GM18909 (cell line): ENCODE data around the gene GPC6.

Experiments
- ATAC-seq: cut with Tn5 transposase; IDR thresholded peaks from one replicate; pipeline ENCODE4 v1.9.1; 2021; ENCODE audit warnings: mild to moderate bottlenecking; ENCODE audit not compliant: unreplicated experiment, poor library complexity

The GPC6 gene

GRCh38 chr13:93862259-93862658, 635.7 kb downstream of the GPC6 start:
- no peak for ATAC-seq

DNA sequence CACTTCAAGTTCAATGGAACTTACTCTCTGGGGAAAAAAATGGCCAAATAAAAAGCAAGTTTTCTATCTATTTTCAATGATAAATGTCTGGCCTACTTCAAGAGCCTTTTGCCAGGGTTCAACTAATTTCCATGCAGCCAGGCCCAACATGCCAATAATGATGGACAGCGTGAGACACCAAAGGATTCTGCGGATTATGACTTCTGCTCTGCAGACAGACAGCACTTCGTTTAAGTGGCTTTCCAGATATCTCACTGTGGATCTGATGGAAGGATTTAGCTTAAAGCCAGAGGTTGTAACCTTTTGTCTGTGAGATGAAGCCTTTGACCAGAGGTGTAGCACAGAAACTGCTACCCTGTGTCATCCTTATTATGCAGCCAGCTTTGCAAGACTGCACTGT, 638.6 kb downstream of the GPC6 start:
- no peak for ATAC-seq

- no peak for ATAC-seq
Measured at GRCh38 chr13:93867481-93867880, 640.9 kb downstream of the GPC6 start.

DNA sequence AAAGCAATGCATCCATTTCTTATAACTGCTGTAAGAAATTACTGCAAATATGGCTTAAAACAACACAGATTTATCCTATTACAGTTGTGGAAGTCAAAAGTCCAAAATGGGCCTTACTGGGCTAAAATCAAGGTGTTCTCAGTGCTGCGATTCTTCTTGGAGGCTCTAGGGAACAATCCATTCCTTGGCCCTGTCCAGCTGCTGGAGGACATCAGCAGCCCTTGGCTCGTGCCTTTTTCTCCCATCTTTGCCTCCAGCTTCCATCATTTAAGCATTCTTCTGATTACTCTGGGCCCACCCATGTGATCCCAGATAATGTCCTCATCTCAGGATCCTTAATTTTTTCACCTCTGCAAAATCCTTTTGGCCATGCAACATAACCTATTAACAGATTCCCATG, 645.8 kb downstream of the GPC6 start:
- no peak for ATAC-seq

DNA sequence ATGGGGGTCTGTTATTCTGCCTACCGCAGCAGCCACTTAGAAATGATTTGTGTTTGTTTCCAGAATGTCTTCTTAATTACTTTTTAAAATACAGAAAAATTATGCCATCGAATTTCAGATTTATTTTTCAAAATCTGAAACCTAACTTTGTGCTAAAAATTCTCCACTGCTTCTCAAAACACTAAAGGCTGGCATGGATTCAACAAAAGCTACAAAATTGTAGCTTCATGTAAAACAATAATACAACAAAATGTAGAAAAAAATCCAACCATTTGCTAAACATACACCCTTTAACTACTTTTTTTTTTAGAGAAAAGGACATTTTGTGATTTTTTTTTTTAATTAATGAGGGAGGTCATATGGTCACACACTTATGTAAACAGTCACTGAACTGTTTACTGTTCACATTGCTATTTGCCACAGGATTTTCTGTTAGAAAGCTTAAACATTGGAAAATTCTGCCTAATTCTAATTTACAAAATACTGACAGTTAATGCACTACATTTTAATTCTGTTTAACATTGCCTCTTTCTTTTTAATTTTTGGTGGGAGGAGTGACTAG, 646.3 kb downstream of the GPC6 start:
- no peak for ATAC-seq

DNA sequence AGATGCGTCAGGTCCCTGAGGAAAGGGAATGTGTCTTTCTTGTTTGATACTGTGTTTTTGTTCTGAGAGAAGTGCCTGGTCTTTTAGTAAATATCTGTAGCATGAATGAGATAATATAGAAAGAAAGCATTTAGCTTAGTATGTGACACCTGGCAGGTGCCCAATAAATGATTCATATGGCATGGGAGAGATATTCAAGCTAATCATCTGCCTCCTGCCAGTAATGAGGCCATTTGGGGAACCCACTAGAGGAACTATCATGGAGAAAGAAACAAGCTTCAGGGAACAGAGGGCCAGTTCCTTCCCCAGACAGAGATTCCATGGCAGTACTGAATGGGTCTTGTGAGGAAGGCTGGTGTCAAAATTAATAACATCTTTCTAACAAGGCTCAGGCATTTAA, 648.9 kb downstream of the GPC6 start:
- ATAC-seq = no peak

DNA sequence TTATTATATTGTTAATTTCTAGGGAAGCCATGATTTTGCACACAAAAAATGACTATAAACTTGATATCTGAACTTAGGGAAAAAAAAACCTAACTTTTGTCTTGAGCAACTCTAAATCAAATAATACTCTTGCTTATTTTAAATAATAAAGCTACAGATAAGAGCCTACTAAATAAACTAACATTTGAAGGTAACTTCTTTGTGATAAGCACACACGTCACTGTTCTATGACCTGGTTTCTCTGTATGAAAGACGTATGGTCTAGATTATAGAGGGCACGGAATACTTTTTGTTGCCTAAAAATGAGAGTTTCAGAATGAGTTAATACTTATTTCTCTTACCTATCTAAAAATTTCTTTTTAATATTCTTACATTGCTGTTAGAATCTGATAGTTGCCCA, 649.6 kb downstream of the GPC6 start:
- ATAC-seq = no peak

DNA sequence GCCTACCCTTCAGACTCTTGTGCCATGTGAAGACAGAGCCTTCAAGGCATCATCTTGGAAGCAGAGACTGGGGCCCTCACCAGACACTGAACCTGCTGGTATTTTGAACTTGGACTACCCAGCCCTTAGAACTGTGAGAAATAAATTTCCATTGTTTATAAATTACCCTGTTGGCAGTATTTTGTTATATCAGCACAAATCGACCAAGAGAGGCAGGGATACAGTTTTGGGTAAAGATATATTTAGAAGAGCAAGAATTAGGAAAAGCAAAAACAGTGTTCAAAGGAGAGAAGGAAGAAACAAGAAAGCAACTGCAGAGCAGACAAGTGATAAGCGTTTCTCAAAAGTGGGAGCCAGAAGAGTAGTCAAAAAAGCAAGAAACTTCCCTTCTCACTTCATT, 652.1 kb downstream of the GPC6 start:
- no peak for ATAC-seq

DNA sequence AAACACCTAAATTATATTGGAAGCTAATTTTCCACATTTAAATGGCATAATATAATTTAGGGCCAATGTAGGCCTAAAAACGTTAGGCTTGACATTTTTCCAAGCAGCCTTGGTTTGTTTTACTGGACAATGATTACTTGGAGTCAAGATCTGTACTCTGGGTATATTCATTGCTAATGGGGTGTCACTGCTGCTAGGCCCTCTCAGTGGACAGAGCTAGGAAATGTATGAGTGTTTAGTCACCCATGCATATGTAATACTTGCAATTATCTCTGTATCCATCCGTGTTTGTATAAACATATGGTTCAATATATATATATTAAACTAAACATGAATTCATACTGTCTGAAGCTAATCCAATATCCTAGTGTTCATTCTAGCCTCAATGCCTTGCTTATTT, 654.8 kb downstream of the GPC6 start:
- ATAC-seq = no peak

DNA sequence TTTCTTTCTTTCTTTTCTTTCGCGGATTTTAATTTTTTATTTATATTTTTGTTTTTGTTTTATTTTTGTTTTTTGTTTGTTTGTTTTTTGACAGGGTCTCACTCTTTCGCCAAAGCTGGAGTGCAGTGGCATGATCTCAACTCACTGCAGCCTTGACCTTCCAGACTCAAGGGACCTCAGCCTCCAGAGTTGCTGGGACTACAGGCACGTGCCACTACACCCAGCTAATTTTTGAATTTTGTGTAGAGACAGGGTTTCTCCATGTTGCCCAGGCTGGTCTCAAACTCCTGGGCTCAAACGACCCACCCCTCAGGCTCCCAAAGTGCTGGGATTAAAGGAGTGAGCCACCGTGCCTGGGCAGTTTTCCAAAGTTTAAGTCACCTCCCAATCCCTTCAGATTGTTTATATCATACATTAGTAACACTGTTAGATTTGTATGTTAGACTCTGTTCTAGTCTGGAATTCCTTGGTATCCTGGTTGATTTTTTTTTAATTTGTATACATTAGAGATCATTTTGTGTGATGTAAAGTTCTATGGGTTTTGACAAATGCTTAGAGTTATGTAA, 655.6 kb downstream of the GPC6 start:
- ATAC-seq = no peak

- no peak for ATAC-seq
Measured at GRCh38 chr13:93889430-93889951, 662.9 kb downstream of the GPC6 start.

DNA sequence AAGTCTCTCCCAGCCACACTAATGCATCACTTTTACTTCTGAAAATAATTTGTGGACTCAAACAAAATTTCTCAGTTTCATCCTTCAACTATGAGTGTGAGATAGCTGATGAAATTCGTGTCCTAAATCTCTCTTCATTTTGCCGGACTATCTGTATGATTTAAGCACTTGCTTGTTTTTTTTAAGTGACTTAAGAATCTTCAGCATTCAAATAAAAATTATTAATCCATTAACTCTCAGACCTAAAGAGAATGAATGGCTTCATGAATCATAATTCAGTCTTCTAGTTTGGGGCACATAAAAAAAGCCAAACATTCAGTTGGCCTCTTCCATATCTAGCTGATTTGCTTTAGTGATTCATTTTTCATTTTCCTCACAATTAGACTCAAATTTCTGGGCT, 673.4 kb downstream of the GPC6 start:
- no peak for ATAC-seq

- no peak for ATAC-seq
Measured at GRCh38 chr13:93900731-93901130, 674.1 kb downstream of the GPC6 start.

- ATAC-seq = no peak
Measured at GRCh38 chr13:93903909-93904308, 677.3 kb downstream of the GPC6 start.

DNA sequence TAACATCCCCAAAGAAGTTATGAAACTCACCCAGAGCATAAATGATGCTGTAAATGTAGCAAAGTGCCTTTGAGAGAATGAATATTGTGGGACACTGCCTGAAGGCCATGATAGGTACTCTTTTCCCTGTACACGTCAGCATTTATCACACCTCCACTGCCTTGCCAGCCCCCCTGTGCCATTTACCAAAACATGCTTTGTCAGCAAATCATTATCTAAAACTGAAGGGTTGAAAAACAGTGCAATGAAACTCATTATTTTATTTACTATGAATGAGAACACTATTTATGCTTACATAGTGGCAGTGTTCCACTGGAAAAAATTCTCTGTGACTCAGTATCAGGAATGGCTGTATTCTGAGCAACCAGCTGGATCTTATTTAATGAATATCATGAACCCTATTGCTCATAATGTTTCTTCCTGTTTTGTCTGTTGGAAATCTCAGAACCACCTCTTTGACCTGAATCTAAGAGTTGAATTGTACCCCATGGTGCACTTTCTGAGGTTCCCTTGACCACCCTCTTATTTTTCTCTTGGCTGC, 688.7 kb downstream of the GPC6 start:
- ATAC-seq = no peak

DNA sequence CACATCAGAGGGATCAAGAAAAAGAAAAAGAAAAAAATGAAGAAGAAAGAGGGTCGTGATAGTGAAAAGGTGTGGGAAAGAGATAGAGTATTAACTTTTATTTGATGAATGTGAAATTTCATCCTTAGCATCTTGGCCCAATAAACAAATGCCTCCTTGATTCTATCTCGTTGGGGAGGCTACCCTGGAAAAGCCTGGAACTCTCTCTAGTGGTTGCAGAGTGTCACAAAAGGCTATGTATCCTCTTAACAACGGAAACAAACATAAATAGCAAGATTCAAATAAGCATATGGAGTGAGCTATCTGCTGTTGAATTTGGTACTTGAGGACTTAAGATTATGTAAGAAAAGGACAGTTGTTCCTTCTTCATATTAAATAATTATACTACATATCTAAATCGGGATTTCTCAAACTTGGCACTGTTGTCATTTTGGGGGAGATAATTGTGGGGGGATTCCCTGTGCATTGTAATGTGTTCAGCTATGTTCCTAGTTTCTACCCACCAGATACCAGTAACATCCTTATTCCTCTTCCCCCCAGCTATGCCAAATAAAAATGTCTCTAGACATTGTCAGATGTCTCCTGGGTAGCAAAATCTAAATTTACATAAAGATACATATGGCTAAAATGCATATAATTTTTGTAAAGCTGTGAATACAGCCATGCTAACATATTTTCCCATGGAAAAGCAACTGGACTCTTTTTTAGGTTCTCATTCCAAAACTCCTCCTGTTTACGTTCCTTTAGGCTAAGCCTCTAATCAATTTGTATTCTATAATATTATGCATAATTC, 695.7 kb downstream of the GPC6 start:
- no peak for ATAC-seq

DNA sequence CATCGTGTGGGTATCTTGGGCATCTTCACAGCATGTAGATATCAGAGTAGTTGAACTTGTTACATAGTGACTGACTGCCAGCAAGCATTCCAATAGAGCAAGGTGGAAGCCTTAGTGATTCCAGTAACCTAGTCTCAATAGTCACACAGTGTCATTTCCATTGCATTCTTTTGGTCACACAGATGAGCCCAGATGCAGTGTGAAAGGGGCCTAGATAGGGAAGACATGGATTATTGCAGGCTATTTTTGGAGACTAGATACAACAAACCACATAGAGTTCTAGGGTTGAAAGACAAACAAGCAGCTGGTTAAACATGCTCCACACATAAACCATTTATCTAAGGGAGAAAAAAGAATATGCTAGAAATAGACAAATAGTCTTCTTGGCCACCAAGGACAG, 699.4 kb downstream of the GPC6 start:
- ATAC-seq = no peak

DNA sequence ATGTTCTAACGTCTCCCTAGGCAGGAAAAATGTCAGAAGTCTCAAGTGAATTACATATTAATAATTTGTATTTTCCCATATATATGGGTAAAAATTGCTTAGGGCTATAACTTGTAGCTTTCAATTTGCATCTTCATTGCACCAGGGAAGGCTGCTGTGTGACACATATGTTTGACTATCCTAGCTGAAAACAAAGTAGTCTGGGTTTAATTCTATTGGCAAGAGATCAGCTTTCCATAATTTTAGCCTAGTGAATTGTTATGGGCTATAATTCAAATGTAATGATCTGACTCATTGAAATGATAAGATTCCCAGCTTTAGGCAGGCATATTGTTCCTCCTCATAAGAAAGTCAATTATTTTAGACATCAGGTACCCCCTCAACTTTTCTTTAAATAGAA, 699.8 kb downstream of the GPC6 start:
- ATAC-seq = no peak

- ATAC-seq = no peak
Measured at GRCh38 chr13:93927431-93927830, 700.8 kb downstream of the GPC6 start.

DNA sequence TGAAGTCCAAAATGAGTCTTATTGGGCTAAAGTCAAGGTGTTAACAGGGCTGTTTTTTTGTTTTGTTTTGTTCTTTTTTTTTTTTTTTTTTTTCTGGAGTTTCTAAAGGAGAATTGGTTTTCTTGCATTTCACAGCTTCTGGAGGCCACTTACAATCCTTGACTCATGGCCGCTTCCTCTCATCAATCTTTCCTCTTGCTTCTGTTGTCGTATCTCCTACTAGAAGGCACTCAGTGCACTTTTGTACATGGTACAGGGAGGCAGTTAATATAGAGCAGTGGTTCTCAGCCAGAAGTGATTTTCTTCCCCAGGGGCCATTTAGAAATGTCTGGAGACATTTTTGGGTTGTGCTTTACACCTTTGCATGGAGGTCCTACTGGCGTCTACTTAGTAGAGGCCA, 706.3 kb downstream of the GPC6 start:
- no peak for ATAC-seq

DNA sequence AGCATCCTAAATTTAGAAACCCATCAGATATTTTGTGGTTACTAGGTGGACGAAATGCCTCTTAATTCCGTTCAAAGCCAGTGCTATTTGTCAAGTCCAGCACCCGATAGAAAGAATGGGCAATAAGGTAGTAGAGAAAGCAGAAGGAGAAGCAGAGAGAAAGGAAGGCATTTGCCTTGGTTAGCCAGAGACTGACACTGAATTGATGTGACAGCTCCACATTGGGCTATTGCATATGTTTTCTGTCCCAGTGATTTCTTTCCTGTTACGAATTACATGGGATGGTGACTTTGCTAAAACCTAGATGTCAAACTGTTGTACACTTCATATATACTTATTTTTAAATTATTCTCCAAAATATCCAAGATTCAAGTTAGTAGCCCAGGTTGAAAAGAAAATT, 710.3 kb downstream of the GPC6 start:
- no peak for ATAC-seq
